ENCODE data around the gene PAF1.

PAF1 gene

DNA sequence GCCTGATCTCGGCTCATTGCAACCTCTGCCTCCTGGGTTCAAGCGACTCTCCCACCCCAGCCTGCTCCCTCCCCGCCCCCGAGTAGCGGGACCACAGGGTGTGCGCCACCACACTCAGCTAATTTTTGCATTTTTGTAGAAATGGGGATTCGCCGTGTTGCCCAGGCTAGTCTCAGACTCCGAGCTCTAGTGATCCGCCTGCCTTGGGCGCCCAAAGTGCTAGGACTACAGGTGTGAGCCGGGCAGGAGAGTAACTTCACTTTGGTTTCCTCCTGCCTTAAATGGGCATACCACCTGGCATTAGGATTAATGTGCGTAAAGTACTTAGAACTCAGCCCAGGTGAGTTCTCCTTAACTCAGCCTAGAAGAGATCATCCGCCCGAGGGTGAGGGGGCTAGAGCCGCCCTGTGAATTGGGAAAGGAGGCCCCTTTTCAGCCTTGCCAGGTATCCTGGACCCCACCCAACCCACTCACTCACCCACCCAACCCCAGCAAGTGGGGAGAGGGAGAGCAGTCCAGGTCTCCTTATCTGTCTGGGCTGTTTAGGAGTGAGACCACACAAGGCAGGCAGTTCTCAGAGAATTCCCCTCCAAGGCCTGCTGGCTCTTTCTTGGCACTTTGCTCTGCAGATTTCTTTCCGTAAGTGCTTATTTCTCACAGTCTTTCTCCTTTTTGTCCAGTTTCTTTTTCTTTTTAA is 14.5 kb upstream of the PAF1 start:
- no peak for DNase-seq

DNA sequence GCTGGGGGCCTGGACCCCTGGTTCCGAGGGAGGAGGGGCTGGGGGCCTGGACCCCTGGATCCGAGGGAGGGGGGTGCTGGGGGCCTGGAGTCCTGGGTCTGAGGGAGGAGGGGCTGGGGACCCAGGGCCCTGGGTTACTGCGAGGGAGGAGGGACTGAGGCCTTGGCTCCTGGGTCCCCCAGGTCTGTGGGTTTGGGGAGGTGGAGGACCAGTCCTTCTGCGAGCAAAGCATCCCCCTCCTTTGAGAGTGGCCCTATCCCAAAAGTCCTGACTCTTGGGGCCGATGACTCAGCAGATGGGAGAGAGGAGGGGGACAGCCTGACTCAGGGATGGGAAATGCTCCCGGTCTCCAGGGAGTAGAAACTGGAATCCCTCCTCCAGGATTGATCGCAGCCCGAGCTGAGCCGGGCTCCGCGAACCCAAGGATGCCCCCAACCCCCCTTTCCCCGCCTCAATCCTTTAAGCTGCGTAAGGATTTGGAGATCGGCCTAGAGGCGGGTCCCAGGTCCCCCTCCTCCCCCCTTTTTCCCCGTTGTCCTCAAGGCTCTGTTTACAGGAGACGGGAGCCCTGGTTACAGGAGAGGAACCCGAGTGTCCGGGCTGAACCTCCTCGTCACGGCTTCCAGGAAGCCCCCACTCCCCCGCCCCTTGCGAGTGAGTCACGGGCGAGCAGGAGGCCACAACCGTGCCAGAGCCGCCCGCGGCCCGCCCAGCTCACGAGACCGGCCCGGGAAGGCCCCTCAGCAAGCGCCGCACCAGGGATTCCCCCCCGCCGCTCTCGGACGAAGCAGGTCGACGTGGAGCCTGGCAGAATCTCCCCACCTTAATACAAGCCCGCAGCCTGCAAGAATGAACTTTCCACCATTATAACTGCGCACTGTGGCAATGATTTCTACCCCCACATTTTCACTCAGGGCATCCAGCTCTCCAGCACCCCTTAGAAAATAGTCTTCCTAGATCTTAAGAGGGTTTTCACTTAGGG is 12.7 kb upstream of the PAF1 start:
- no peak for DNase-seq

DNA sequence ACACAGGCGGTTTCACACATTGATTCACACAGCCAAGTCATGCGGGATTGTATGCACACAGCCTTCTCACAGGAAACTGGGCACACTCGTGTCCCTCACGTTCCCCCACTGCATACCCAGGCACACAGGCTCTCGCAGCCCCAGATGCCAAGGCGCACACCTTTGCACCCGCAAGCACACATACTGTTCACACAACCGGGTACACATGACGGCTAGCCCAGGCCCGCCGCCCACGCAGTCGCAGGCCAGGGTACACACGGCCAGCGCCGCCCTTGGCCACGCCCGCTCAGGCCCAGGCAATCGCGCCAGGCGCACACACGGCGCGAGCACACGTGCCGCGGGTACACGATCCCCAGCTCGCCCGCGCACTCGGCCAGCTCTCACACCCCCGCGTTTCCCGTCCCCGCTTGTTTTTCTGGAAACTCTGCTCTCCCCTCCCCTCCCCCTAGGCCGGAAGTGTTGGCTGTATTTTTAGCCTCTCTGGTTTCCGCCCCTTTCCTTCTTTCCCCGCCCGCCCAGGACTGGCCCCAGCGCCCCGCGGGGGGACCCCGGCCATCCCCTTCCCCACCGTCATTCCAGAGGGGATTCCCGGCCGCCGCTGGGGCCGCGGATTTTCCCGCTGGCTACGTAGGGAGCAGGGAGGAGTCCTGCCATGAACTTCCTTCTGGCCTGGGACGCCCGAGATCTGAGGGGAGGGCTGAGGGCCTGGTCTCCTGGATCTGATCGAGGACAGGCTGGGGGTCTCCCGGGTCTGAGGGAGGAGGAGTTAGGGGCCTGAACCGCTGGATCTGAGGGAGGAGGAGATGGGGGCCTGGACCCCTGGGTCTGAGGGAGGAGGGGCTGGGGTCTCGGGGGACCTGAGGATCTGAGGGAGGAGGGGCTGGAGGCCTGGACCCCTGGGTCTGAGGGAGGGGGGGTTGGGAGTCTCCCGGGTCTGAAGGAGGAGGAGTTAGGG is 11.7 kb upstream of the PAF1 start:
- peak; percentile 46 for DNase-seq

DNA sequence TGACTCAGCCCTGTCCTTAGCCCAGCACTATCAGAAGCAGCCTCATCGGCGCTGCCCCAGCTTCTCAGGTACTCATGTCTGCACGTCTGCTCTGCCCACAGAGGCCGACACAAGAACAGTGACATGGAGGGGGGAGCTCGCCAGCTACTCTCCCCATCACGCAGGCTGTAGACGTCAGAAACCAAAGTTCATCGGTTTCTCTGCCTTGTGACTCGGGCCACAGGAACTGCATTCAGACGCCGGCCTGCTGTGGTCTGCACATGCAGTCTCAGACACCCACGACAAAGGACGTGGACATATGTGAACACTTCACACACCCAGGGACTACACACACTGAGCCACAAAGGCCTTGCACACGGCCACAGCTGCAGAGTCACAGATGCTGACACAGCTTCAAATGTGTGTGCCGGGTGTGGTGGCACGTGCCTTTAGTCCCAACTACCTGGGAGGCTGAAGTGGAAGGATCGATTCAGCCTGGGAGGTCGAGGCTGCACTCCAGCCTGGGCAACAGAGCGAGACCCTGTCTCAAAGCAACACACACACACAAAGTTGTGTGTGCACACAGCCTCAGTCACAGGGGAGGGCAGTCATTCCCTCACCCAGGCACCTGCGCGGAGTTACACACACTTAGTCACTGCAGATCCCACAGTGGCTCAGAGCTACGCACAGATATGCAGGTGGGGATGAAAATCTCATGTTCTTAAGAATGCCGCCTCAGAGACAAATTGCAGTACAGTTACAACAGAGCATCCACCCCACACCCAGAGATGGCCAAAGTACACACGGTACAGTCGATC is 10.8 kb upstream of the PAF1 start:
- no peak for DNase-seq

DNA sequence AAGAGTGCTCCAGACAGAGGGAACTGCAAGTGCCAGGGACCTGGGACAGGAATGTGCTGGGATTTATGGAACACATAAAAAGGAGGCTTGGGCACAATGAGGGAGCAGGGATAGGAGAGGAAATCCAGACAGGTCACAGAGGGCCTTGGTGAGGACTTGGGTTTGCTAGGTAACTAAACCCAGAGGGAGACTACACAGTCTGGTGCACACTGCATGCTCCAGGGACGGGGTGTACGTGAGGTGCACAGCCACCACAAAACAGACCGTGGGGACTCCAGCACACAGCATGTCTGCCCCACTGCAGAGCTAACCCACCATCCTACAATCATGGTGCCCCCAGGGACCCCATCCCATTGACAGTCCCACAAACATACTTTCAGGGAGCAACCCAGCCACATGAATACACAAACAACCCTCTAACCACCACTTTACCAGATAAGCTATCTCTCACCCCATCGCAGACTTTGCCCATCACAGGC is 10.2 kb upstream of the PAF1 start:
- DNase-seq = no peak

DNA sequence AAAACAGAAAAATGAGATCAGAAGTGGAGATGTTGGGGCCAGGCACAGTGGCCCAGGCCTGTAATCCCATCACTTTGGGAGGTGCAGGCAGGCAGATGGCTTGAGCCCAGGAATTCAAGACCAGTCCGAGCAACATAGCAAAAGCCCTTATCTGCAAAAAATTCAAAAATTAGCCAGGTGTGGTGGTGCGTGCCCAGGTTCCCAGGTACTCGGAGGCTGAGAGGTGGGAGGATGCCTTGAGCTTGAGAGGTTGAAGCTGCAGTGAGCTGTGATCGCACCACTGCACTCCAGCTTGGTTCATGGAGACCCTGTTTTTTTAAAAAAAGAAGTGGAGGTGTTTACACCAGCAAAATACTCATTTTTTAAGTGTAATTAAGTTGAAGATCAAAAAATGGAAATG is 9.2 kb upstream of the PAF1 start:
- DNase-seq = no peak

DNA sequence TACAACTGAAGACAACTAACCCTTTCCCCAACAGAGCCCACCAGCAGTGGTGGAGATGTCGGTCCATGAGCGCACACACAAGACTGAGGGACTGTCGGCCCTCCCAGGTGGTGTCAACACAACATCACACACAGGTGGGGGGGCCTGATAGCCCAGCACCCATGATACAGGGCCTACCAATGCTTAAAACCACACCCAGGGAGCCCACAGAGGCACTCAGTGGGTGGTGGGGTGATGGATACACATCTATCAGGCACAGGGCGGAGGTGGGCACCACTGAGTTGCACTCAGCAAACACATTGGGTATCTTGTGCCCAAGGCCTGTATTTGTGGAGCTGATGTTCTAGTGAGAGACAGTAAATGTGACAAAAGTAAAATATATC is 8.8 kb upstream of the PAF1 start:
- DNase-seq = no peak

DNA sequence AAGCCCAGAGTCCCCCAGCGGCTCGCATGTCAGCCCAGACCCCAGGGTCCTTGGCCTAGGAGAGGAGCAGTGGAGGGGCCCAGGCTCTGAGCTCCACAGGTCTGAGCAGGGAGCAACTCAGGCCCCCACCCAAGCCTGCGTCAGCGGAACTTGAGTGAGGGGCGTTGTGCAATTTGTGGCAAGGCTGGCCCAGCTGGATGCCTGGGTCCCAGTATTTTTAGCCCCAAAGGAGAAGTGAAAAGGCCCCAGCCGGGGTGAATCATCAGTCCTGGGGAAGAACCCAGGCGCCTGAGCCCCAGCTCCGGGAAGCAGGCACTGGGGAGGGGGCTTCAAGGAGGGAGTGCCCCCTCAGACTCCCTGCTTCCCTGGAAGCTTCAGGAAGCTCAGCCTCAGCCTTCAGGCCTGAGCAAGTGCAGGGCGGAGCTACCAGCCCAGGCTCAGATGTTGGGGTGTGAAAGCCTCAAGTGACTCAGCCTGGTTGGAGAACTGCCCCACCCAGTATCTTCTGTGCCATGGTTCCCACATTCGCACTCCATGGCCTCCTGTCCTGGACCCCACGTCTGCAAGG is 7.5 kb upstream of the PAF1 start:
- no peak for DNase-seq

DNA sequence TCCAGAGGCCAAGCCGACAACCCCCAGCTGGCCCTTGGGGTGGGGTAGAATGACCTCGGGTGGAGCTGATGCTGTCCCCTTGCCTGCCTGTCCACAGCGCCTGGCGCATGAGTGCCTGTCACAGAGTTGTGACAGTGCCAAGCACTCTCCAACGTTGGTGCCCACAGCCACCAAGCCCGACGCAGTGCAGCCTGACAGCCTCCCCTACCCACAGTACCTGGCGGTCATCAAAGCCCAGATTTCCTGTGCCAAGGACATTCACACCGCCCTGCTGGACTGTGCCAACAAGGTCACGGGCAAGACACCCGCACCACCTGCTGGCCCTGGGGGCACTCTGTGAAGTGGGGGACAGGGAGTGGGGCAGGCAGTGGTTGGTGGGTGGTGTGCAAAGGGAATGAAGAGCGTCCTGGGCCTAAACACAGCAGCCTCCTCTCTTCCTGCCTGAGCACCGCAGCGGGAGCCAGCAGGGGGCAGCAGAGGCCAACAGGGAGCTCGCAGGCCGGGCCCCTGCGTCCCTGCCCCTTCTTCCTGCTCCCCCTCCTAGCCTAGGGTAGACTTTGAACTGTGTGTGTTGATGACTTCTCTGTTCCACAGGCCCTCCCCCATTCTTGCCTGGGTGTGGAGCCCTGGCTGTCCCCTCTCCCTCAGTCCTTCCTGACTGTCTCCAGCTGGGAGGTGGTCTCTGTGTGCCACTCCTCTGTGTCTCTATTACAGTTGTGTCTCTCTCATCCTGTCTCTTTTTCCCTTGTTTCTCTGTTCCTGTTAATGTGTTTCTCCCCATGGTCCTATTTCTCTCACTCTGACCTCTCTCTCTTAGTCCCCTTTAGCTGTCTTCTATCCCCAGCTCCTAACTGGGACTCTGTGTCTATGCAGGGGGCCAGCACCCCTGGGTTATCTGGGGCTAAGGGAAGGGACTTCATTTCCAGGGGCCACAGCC is 6.7 kb upstream of the PAF1 start:
- peak; percentile 48 for DNase-seq

DNA sequence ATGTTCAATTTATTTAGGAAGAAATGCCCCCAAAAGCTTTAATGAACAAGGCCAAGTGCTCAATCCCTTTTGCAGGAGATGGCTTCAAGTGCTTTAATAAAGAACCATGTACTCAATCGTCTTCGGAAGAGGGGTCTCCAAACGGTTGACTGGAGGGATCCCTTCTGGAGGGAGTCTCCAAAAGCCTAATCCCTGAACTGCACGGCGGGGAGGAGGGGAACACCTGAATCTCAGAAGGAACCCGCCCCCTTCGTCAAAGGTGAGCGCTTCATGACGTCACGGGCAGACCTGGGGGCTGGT is 505 bp downstream of the PAF1 start:
- DNase-seq = no peak

DNA sequence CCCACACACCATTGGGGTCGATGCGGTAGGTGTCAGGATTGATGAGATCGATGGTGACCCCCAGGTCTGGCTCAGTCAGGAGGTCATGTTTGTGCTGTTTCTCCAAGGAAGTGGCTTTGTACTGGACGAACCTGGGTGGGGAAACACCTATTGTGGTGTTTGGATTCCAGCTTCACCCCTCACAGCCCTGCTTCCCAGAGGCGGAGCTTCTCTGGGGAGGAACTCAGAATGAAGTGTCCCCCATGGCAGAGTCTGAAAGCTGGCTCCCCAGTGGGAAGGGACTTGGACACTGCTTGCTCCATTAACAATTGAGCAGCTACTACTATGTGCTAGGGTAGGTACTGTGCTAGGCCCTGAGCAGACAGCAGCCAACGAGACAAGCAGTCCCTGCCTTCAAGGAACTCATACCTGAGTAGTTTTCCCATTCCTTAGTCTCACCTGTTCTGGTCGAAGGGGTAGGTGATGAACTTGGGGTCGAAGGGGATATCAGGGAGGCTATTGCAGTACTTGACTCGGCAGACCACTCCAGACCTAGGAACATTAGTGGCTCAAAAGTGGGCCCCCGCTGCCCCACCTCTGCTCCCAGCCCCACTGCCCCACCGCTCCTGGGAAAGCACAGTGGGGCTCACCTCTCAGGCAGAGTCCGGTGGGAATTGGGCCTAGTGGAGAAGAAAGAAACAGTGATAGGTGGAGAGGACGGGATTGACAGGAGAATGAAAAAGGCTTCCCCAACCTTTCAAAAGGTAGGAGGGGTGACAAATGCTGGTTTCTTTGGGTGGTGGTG is 1.1 kb downstream of the PAF1 start:
- no peak for DNase-seq

DNA sequence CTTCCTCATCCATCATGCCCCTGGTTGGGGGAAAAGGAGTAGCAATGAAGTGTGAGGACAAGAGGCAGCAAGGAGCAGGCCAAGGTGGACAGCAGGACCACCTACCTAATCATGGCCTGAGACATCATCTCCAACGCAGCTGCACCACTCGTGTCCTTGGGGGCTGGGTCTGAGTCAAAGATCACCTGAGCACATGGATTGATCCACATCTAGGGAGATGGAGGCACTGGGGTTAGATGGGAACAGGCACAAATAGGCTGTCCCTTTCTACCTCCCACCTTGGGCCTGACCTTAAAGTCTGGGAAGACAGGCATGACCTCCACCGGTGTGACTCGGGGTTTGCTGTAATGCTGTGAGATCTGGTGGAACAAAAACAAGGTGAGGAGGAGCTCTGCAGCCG is 2.2 kb downstream of the PAF1 start:
- DNase-seq = no peak

DNA sequence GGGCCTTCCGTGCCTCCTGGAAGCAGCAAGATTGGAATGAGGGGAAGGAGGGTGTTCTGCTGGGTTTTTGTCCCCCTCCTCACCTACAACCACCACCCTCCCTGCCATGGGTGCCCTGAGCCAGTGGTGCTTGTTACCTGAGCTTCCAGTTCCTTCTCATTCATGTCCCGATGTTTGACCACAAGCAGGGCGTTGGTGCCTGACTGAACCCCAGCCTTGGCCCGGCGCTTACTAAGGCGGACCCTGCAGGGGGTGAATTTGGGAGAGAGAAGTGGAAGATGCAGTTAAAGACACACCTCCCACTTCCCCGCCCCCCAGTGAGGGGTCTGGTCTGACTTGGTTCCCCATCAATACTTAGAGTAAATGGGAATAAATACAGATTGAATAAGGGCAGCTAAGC is 4.3 kb downstream of the PAF1 start:
- no peak for DNase-seq

DNA sequence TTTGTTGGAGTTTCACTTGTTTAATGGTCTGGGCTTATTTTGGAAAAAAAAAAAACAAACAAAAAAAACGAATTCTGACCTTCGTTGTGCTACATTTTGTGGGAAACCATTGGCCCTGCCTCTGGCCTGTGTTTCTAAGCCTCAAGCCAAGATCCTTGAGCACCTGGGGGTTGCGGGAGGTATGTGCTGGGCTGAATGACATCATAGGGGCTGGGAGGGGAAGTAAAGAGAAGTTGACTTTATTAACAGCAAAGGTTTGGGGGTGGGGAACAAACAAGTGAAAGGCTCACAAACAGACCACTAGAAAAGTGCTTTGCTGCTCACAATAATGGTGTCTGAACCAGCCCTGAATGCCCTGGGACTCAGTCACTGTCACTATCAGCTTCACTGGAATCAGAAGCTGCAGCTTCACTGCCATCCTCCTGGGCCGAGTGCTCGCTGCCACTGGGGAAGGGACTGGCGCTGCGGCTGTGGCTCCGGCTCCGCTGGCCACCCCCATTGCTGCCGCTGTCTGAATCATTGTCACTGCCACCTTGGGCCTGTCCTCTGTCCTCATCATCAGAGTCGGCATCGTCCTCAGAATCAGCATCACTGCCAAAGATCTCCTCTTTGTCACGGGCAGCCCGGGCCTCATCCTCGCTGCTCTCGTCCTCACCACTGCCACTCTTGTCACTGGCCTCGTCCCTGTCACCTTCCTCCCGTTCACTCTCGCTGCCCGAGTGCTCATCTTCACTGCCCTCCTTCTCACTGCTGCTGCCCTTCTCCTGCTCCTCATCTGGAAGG is 5.1 kb downstream of the PAF1 start:
- DNase-seq = no peak

DNA sequence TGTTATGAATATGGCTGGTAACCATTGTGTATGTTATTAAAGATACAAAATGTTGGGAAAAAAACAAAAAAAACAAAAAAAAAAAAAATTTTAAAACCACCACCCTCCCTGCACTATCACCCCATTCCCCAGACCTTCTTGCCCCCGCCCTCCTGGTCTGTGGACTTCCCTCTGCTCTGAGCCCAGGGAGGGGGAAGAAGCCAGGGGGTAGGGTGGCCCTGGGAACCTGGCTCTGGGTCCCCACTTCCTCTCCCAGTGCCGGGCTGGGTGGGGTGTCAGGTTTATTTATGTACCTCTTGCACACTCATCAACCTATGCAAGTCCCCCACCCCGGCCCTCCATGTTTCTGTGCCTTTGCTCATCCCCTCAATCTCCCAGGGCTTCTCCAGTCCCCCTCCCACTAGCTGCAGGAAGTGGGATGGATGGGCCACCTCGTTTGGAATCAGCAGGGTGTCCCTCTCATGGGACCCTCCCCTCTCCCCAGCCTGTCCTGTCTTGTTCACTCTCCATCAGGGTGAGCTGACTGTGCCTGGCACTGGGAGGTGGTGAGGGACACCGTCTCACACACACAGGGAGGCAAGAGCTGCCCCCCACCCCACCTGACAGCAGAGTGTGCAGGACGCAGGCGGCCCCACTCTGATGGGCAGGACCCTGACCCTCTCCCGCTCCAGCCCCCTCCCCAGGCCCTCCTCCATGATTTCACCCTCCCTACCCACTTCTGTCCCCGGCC is 5.9 kb downstream of the PAF1 start:
- DNase-seq = no peak

DNA sequence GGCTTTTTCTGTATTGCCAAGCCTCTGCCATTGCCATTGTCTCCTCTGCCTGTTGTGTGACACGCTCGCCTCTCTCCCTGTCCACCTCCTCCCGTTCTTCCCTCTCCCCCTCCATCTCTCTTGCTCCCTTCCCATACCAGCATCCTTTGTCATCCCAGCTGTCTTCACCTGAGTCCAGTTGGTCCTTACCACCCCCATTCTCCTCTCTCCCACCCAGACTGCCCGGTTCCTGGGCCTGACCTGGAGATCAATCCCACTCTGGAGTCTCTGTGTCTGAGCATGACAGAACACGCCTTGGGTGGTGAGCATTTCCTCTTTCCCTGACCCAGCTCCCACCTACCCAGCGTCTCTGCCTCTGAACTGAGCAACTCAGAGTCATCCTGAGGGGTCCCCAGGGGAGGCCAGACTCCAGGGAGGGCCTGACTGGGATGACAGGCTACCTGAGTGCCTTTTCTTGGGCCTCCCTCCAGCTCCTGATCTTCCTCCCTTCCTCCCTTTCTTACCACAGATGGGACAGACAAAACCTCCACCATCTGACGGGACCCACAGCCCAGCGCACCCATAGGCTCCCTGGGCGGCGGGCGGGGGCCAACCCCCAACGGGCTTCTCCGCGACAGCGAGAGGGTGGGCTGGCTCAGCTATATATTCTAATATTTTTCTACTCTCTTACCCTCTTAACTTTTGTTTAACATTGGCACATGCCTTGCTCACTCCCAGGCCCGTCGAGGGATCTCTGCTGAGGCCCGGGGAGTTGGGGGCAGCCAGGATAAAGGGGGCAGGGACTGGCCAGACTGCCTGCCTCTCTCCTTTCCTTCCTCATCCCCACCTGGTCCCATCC is 7.7 kb downstream of the PAF1 start:
- no peak for DNase-seq

DNA sequence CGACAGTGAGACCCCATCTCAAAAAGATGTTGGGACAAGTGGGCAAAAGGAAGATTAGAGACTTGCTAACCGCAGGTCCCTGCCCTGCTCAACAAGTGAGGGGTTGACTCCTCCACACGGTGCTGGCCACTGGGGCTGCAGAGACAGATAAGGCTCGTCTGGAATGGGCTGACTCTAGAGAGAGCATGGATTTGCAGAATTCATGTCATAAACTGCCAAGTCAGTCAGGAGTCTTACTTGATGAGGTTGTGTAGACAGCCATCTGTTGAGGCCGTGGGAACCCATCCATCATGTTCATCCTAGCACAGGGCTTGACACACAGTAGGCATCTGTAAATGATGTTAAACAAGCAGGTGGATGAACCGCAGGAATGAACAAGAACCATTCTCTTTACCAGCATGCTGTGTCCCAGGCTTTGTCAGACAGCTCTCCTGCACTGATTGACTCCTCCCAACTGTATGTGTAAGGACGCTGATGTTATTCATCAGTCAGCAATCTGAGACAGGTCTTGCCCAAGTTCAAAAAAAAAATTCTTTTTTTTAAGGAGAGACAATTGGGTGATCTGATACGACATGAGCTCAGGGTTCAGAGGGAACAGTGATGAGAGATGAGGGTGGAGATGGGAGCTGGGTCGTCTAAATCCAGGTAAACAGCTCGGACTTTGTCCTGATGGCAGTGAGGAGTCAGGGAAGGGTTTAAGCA is 8.8 kb downstream of the PAF1 start:
- DNase-seq = no peak
